ENCODE results near the gene TARS3.
"Not testable (repeated sequence)": the region's sequence is repeated elsewhere in the genome, so short reads cannot be mapped to it uniquely, and the experiment has no call there.

The TARS3 gene

GRCh38 chr15:101654624-101655337 lies 69.5 kb downstream of the TARS3 start:
- TF ChIP-seq, protein P1, sequence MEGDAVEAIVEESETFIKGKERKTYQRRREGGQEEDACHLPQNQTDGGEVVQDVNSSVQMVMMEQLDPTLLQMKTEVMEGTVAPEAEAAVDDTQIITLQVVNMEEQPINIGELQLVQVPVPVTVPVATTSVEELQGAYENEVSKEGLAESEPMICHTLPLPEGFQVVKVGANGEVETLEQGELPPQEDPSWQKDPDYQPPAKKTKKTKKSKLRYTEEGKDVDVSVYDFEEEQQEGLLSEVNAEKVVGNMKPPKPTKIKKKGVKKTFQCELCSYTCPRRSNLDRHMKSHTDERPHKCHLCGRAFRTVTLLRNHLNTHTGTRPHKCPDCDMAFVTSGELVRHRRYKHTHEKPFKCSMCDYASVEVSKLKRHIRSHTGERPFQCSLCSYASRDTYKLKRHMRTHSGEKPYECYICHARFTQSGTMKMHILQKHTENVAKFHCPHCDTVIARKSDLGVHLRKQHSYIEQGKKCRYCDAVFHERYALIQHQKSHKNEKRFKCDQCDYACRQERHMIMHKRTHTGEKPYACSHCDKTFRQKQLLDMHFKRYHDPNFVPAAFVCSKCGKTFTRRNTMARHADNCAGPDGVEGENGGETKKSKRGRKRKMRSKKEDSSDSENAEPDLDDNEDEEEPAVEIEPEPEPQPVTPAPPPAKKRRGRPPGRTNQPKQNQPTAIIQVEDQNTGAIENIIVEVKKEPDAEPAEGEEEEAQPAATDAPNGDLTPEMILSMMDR (IDR thresholded peaks at IDR 0.05; ENCODE audit: borderline replicate concordance, insufficient read depth, low read depth, low read length) = peak; percentile 32; the same call in 1 of the 2 replicates
- not testable (repeated sequence) for H3K4me3 ChIP-seq (ENCODE audit: low read depth, low read length)

- TF ChIP-seq, protein P1 (IDR thresholded peaks at IDR 0.05; ENCODE audit: borderline replicate concordance, insufficient read depth, low read depth, low read length) = no peak
- no peak overlapping the region for H3K4me3 ChIP-seq (ENCODE audit: low read depth, low read length)
These were observed 70.1 kb downstream of the TARS3 start for GRCh38 chr15:101654171-101654570.

DNA sequence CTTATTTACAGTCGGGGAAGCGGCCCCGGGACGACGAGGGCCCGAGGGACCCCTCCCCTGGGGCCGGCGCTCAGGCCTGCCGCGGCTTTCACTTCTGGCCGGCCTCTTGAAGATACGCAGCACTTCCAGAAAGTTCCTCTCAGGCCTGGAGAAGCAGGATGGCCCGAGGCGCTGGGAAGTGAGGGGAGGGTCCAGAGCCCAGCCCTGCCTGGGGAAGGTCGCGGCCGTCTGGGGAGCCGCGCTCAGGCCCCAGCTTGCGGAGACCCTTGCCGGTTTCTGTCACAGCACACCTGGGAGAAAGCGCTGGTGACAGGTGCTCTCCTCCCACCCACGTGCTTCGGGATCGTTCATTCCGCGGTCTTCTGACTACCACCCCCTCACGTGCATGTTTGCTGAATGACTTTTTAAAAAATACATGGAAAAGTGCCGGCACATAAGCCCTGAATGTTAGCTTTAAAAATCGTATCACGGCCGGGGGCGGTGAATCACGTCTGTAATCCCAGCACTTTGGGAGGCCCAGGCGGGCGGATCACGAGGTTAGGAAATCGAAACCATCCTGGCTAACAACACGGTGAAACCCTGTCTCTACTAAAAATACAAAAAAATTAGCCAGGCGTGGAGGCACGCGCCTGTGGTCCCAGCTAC lies 71.4 kb downstream of the TARS3 start:
- TF ChIP-seq, protein P1 (IDR thresholded peaks at IDR 0.05; ENCODE audit: borderline replicate concordance, insufficient read depth, low read depth, low read length) = no peak
- peak overlapping the region; percentile 73 for H3K4me3 ChIP-seq (ENCODE audit: low read depth, low read length)

- peak within 1 kb of the TSS; percentile 73 for H3K4me3 ChIP-seq (ENCODE audit: low read depth, low read length)
- TF ChIP-seq, protein P1 (IDR thresholded peaks at IDR 0.05; ENCODE audit: borderline replicate concordance, insufficient read depth, low read depth, low read length) = peak; percentile 69
These were observed 72.0 kb downstream of the TARS3 start, which contains the start of gene TM2D3 for GRCh38 chr15:101652098-101652785. TSS of gene TM2D3 (minus strand) at chr15:101652381. CDS start at chr15:101652361, 20 bp downstream.

GRCh38 chr15:101651554-101652097 lies 72.6 kb downstream of the TARS3 start:
- TF ChIP-seq, protein P1 (IDR thresholded peaks at IDR 0.05; ENCODE audit: borderline replicate concordance, insufficient read depth, low read depth, low read length) = no peak
- H3K4me3 ChIP-seq (ENCODE audit: low read depth, low read length) = peak overlapping the region; percentile 73

GRCh38 chr15:101650145-101650544 lies 74.1 kb downstream of the TARS3 start:
- H3K4me3 ChIP-seq (ENCODE audit: low read depth, low read length) = no peak overlapping the region

More at GRCh38 chr15:101650145-101650544, 74.1 kb downstream of the TARS3 start:
- TF ChIP-seq, protein P1 (IDR thresholded peaks at IDR 0.05; ENCODE audit: borderline replicate concordance, insufficient read depth, low read depth, low read length) = no peak
